Measurements from ENCODE around the gene WASL. TPM values are rescaled to one million over a fixed set of nuclear protein-coding genes. Genes with fewer than 3 reads are reported as not detected.

Gene WASL
- total and polyA plus RNA-seq, 10 of the 15 experiments (the other 5 are each of a cell fraction or from before 2014, with no cell fraction given), result 2.0 to 6.4 (median 3.5) TPM

DNA sequence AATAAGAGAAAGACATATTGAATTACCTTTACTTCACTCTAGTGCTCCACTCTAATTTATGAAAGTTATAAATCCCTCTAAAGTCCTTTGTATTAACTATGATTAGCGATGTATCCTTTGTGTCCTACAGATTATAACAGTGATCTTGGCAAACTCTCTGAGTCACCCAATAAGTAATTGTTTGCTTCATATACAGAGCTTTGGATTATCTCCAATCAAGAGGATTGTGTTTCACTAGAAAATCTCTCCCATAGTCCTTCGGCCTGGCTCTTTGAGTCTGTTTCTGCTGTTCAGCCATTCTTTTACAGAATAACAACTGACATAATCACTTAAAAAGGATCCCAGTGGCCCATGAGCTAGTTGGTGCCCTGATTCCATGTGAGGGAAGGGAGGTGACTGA, 83.6 kb downstream of the WASL start (continued):
- TF ChIP-seq NR2C1 (IDR thresholded peaks at IDR 0.05) (no peak), CBX5 (IDR thresholded peaks at IDR 0.05; ENCODE audit: low read depth) (no peak)

DNA sequence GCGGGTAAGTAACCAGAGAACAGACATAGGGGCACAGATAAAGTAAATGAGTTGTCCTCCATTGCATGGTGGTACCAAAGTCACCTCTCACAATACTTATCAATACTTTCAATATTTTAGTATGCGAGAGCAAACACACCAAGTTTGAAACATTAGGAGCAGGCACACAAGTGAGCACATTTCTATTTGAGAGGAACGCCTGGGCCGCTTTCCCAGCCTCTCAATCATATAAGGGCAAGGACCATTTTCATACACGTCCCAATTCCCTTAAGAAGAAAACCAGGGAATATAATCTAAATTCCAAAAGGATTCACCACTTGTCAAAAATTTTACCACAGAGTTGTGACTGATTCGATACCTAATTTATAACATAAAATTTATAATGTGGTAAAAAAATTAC, 85.6 kb downstream of the WASL start:
- Histone ChIP-seq H3K9me3 (replicated peaks; ENCODE audit: control insufficient read depth, insufficient read depth, low read length) (no peaks in the 10 kb centered on the region), H3K27me3 (replicated peaks in 1 of 2; ENCODE audit: control insufficient read depth in 2 of 2, insufficient read depth in 2 of 2, low read length in 1 of 2) (no peaks in the 10 kb centered on the region), H3K9ac (ENCODE audit: control insufficient read depth, insufficient read depth, low read length) (no peak overlapping the region), H2AFZ (ENCODE audit: control insufficient read depth, low read depth, low read length) (no peak overlapping the region), H3K36me3 (ENCODE audit: control insufficient read depth in 2 of 2, insufficient read depth in 2 of 2, low read length in 1 of 2) (no peaks in the 10 kb centered on the region), H4K20me1 (ENCODE audit: control insufficient read depth, insufficient read depth) (no peaks in the 10 kb centered on the region), H3K27ac (ENCODE audit: control insufficient read depth, insufficient read depth) (no peak overlapping the region), H3K4me1 (ENCODE audit: control insufficient read depth, insufficient read depth, low read length) (no peaks in the 10 kb centered on the region), H3K4me3 (no peak overlapping the region), H3K79me2 (ENCODE audit: control insufficient read depth, insufficient read depth, low read length) (no peaks in the 10 kb centered on the region), H3K4me2 (ENCODE audit: control insufficient read depth, insufficient read depth) (no peak overlapping the region)
- no peak for FAIRE-seq
- ATAC-seq, result no peak
- BruUV-seq (replicated peaks), result no TSS peak
- RAD21 ChIA-PET (ENCODE audit: unreplicated experiment), result no interaction called here
- SMC1A ChIA-PET (ENCODE audit: uncharacterized antibody, unreplicated experiment), result no interaction called here
- in situ Hi-C loops (cut with MboI) (no loop called here), intact Hi-C loops (cut with micrococcal nuclease; ENCODE audit: unreplicated experiment) (no loop called here)
- WGBS (ENCODE audit: insufficient coverage, insufficient replicate concordance, low lambda C conversion rate, missing lambda C conversion rate), result 65% methylated on average over 6 of the region's 6 CpGs
- CTCF ChIA-PET, result no interaction called here
- POLR2A ChIA-PET, result no interaction called here
- no peak for DNase-seq (ENCODE audit: low read depth, low spot score)
- TF ChIP-seq, protein P1, sequence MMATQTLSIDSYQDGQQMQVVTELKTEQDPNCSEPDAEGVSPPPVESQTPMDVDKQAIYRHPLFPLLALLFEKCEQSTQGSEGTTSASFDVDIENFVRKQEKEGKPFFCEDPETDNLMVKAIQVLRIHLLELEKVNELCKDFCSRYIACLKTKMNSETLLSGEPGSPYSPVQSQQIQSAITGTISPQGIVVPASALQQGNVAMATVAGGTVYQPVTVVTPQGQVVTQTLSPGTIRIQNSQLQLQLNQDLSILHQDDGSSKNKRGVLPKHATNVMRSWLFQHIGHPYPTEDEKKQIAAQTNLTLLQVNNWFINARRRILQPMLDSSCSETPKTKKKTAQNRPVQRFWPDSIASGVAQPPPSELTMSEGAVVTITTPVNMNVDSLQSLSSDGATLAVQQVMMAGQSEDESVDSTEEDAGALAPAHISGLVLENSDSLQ (IDR thresholded peaks at IDR 0.05), result no peak
- no peak for TF ChIP-seq BMI1 (IDR thresholded peaks at IDR 0.05; ENCODE audit: borderline replicate concordance)

DNA sequence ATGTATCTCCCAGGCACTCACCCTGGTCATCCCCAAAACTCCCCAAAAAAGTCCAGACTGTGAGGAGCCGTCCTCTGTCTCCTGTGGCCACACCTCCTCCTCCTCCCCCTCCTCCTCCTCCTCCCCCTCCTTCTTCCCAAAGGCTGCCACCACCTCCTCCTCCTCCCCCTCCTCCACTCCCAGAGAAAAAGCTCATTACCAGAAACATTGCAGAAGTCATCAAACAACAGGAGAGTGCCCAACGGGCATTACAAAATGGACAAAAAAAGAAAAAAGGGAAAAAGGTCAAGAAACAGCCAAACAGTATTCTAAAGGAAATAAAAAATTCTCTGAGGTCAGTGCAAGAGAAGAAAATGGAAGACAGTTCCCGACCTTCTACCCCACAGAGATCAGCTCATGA, 86.0 kb downstream of the WASL start:
- ChIA-PET RAD21 (ENCODE audit: unreplicated experiment) (no interaction called here), CTCF (interaction anchor here (0.6 kb wide), 1 partner anchor 10 kb away, joined by 3 read pairs; no protein-coding TSS in a partner anchor), POLR2A (no interaction called here), SMC1A (ENCODE audit: uncharacterized antibody, unreplicated experiment) (no interaction called here)
- FAIRE-seq, result no peak
- BruUV-seq (replicated peaks), result no TSS peak
- no peaks in the 10 kb centered on the region for H4K20me1 ChIP-seq (ENCODE audit: control insufficient read depth, insufficient read depth)
- in situ Hi-C loops (cut with MboI) (no loop called here), intact Hi-C loops (cut with micrococcal nuclease; ENCODE audit: unreplicated experiment) (no loop called here)
- H3K4me2 ChIP-seq (ENCODE audit: control insufficient read depth, insufficient read depth), result no peak overlapping the region
- no peak overlapping the region for H3K4me3 ChIP-seq
- no peak overlapping the region for H3K9ac ChIP-seq (ENCODE audit: control insufficient read depth, insufficient read depth, low read length)
- 7% methylated on average over 2 of the region's 3 CpGs for WGBS (ENCODE audit: insufficient coverage, insufficient replicate concordance, low lambda C conversion rate, missing lambda C conversion rate)
- no peaks in the 10 kb centered on the region for H3K9me3 ChIP-seq (replicated peaks; ENCODE audit: control insufficient read depth, insufficient read depth, low read length)
- no peak for ATAC-seq
- no peaks in the 10 kb centered on the region for H3K4me1 ChIP-seq (ENCODE audit: control insufficient read depth, insufficient read depth, low read length)
- no peaks in the 10 kb centered on the region for H3K79me2 ChIP-seq (ENCODE audit: control insufficient read depth, insufficient read depth, low read length)
- H3K36me3 ChIP-seq (ENCODE audit: control insufficient read depth in 2 of 2, insufficient read depth in 2 of 2, low read length in 1 of 2), result no peaks in the 10 kb centered on the region
- DNase-seq (ENCODE audit: low read depth, low spot score), result no peak
- H2AFZ ChIP-seq (ENCODE audit: control insufficient read depth, low read depth, low read length), result no peak overlapping the region
- H3K27ac ChIP-seq (ENCODE audit: control insufficient read depth, insufficient read depth), result no peak overlapping the region
- no peaks in the 10 kb centered on the region for H3K27me3 ChIP-seq (replicated peaks in 1 of 2; ENCODE audit: control insufficient read depth in 2 of 2, insufficient read depth in 2 of 2, low read length in 1 of 2)
- TF ChIP-seq MYB (IDR thresholded peaks at IDR 0.05; ENCODE audit: borderline replicate concordance, low read depth, low read length) (no peak), CBFB (IDR thresholded peaks at IDR 0.05; ENCODE audit: low read depth) (no peak), NFYA (IDR thresholded peaks at IDR 0.05; ENCODE audit: borderline replicate concordance, low read depth, low read length) (no peak), CBX5 (IDR thresholded peaks at IDR 0.05; ENCODE audit: low read depth) (no peak), CHD2 (IDR thresholded peaks at IDR 0.05; ENCODE audit: borderline replicate concordance, low read depth, low read length) (no peak), ZNF24 (IDR thresholded peaks at IDR 0.05) (no peak)
- TF ChIP-seq, protein P2, sequence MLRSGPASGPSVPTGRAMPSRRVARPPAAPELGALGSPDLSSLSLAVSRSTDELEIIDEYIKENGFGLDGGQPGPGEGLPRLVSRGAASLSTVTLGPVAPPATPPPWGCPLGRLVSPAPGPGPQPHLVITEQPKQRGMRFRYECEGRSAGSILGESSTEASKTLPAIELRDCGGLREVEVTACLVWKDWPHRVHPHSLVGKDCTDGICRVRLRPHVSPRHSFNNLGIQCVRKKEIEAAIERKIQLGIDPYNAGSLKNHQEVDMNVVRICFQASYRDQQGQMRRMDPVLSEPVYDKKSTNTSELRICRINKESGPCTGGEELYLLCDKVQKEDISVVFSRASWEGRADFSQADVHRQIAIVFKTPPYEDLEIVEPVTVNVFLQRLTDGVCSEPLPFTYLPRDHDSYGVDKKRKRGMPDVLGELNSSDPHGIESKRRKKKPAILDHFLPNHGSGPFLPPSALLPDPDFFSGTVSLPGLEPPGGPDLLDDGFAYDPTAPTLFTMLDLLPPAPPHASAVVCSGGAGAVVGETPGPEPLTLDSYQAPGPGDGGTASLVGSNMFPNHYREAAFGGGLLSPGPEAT (IDR thresholded peaks at IDR 0.05; ENCODE audit: low read depth), result no peak
- TF ChIP-seq, protein P3, sequence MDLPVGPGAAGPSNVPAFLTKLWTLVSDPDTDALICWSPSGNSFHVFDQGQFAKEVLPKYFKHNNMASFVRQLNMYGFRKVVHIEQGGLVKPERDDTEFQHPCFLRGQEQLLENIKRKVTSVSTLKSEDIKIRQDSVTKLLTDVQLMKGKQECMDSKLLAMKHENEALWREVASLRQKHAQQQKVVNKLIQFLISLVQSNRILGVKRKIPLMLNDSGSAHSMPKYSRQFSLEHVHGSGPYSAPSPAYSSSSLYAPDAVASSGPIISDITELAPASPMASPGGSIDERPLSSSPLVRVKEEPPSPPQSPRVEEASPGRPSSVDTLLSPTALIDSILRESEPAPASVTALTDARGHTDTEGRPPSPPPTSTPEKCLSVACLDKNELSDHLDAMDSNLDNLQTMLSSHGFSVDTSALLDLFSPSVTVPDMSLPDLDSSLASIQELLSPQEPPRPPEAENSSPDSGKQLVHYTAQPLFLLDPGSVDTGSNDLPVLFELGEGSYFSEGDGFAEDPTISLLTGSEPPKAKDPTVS (IDR thresholded peaks at IDR 0.05; ENCODE audit: low read depth, low read length), result no peak
- TF ChIP-seq, protein P4, sequence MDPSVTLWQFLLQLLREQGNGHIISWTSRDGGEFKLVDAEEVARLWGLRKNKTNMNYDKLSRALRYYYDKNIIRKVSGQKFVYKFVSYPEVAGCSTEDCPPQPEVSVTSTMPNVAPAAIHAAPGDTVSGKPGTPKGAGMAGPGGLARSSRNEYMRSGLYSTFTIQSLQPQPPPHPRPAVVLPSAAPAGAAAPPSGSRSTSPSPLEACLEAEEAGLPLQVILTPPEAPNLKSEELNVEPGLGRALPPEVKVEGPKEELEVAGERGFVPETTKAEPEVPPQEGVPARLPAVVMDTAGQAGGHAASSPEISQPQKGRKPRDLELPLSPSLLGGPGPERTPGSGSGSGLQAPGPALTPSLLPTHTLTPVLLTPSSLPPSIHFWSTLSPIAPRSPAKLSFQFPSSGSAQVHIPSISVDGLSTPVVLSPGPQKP (IDR thresholded peaks at IDR 0.05; ENCODE audit: low read depth, low read length), result no peak
